HL-60 (cell line): Measurements from ENCODE around the gene ADAMTS1.

ENCODE experiments used
- CTCF ChIP-seq: IDR thresholded peaks from one replicate; pipeline ENCODE4 v1.5.1; 2011; ENCODE audit warnings: low read length, control low read depth, inconsistent platforms; ENCODE audit not compliant: insufficient read depth
- GABPA ChIP-seq: IDR thresholded peaks from 2 replicates; pipeline ENCODE4 v1.6.1; 2012; ENCODE audit warnings: low read depth
- POLR2AphosphoS5 ChIP-seq: IDR thresholded peaks from 2 replicates; pipeline ENCODE4 v1.6.1; 2012; ENCODE audit warnings: low read depth
- TF ChIP-seq, protein P1 (sequence below): IDR thresholded peaks from 2 replicates; pipeline ENCODE4 v1.6.1; 2012; ENCODE audit warnings: low read depth; ENCODE audit not compliant: insufficient replicate concordance

- TF ChIP-seq CTCF (no peak), POLR2AphosphoS5 (no peak), GABPA (no peak)
- TF ChIP-seq, protein P1, sequence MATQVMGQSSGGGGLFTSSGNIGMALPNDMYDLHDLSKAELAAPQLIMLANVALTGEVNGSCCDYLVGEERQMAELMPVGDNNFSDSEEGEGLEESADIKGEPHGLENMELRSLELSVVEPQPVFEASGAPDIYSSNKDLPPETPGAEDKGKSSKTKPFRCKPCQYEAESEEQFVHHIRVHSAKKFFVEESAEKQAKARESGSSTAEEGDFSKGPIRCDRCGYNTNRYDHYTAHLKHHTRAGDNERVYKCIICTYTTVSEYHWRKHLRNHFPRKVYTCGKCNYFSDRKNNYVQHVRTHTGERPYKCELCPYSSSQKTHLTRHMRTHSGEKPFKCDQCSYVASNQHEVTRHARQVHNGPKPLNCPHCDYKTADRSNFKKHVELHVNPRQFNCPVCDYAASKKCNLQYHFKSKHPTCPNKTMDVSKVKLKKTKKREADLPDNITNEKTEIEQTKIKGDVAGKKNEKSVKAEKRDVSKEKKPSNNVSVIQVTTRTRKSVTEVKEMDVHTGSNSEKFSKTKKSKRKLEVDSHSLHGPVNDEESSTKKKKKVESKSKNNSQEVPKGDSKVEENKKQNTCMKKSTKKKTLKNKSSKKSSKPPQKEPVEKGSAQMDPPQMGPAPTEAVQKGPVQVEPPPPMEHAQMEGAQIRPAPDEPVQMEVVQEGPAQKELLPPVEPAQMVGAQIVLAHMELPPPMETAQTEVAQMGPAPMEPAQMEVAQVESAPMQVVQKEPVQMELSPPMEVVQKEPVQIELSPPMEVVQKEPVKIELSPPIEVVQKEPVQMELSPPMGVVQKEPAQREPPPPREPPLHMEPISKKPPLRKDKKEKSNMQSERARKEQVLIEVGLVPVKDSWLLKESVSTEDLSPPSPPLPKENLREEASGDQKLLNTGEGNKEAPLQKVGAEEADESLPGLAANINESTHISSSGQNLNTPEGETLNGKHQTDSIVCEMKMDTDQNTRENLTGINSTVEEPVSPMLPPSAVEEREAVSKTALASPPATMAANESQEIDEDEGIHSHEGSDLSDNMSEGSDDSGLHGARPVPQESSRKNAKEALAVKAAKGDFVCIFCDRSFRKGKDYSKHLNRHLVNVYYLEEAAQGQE, result no peak
These were observed 49.8 kb downstream of the ADAMTS1 start for GRCh38 chr21:26795412-26795805.
